GM23338 (cell line): Measurements from ENCODE around the gene SNX10. TPM values are rescaled to one million over a fixed set of nuclear protein-coding genes. Genes with fewer than 3 reads are reported as not detected.

ENCODE experiments used
- ATAC-seq: fragments of 200-7000 bp; cut with Tn5 transposase; 3 replicates; pipeline ENCODE4 v1.9.1; 2020
- DNase-seq: peaks from one replicate; pipeline ENCODE4 v3.0.0-alpha.2; 2015; ENCODE audit warnings: low spot score
- H2AFZ ChIP-seq: fragments of 200-600 bp; sonication (generic); 2 replicates; pipeline ENCODE4 v1.8.0; 2016; ENCODE audit warnings: antibody characterized with exemption, mild to moderate bottlenecking, moderate library complexity
- H3F3A ChIP-seq: fragments of 200-600 bp; sonication (generic); replicated peaks from 2 replicates; pipeline ENCODE4 v1.8.0; 2017; ENCODE audit warnings: antibody characterized with exemption, mixed run types, low read depth
- H3K27ac ChIP-seq: fragments of 200-600 bp; sonication (generic); 2 replicates; pipeline ENCODE4 v1.6.1; 2016; ENCODE audit warnings: low read depth
- H3K27me3 ChIP-seq: fragments of 200-600 bp; sonication (generic); 2 replicates; pipeline ENCODE4 v1.8.0; 2016; ENCODE audit warnings: mild to moderate bottlenecking, mixed run types, moderate library complexity; ENCODE audit not compliant: insufficient read depth
- H3K36me3 ChIP-seq: fragments of 200-600 bp; sonication (generic); 2 replicates; pipeline ENCODE4 v1.8.0; 2016; ENCODE audit warnings: mild to moderate bottlenecking; ENCODE audit not compliant: insufficient read depth
- H3K4me1 ChIP-seq: fragments of 200-600 bp; sonication (generic); 2 replicates; pipeline ENCODE4 v1.8.0; 2016; ENCODE audit warnings: mild to moderate bottlenecking, moderate library complexity; ENCODE audit not compliant: insufficient read depth
- H3K4me2 ChIP-seq: fragments of 200-600 bp; sonication (generic); 2 replicates; pipeline ENCODE4 v1.7.1; 2017; ENCODE audit warnings: mixed run types
- H3K4me3 ChIP-seq: fragments of 200-600 bp; sonication (generic); 2 replicates; pipeline ENCODE4 v1.6.1; 2016; ENCODE audit warnings: mixed run types
- H3K79me2 ChIP-seq: fragments of 200-600 bp; sonication (generic); replicated peaks from 2 replicates; pipeline ENCODE4 v1.8.0; 2017; ENCODE audit warnings: mild to moderate bottlenecking; ENCODE audit not compliant: insufficient read depth
- H3K9me2 ChIP-seq: fragments of 200-600 bp; sonication (generic); 2 replicates; pipeline ENCODE4 v1.8.0; 2017; ENCODE audit not compliant: insufficient read depth
- H4K20me1 ChIP-seq: fragments of 200-600 bp; sonication (generic); replicated peaks from 2 replicates; pipeline ENCODE4 v1.8.0; 2017; ENCODE audit warnings: mild to moderate bottlenecking; ENCODE audit not compliant: insufficient read depth
- H3K27ac Mint-ChIP-seq: 2 replicates; pipeline ENCODE4 v1.8.0; 2020; ENCODE audit warnings: inconsistent platforms, mild to moderate bottlenecking, moderate library complexity, mixed read lengths
- H3K27me3 Mint-ChIP-seq: 3 replicates; pipeline ENCODE4 v1.8.0; 2022; ENCODE audit warnings: low read depth, mild to moderate bottlenecking, moderate library complexity, mixed read lengths, inconsistent platforms; ENCODE audit not compliant: insufficient read depth, poor library complexity
- H3K36me3 Mint-ChIP-seq: 3 replicates; pipeline ENCODE4 v1.8.0; 2021; ENCODE audit warnings: low read depth, mild to moderate bottlenecking, inconsistent platforms, moderate library complexity, mixed read lengths
- H3K4me1 Mint-ChIP-seq: 3 replicates; pipeline ENCODE4 v1.8.0; 2020; ENCODE audit warnings: mild to moderate bottlenecking, inconsistent platforms, mixed read lengths
- H3K4me3 Mint-ChIP-seq: 3 replicates; pipeline ENCODE4 v1.8.0; 2021; ENCODE audit warnings: moderate library complexity, mild to moderate bottlenecking, inconsistent platforms, mixed read lengths
- H3K9me3 Mint-ChIP-seq: 3 replicates; pipeline ENCODE4 v1.8.0; 2020; ENCODE audit warnings: moderate library complexity, mild to moderate bottlenecking, inconsistent platforms, mixed read lengths
- CREB1 ChIP-seq: fragments of 250-450 bp; sonication (Bioruptor Pico); IDR thresholded peaks from 2 replicates; pipeline ENCODE4 v1.5.0; 2020; ENCODE audit warnings: low read depth, mild to moderate bottlenecking, moderate library complexity
- EZH2 ChIP-seq: fragments of 200-600 bp; sonication (generic); IDR thresholded peaks from one replicate; pipeline ENCODE4 v1.8.0; 2017; ENCODE audit warnings: antibody characterized with exemption, mild to moderate bottlenecking, low read depth; ENCODE audit not compliant: unreplicated experiment
- EZH2phosphoT487 ChIP-seq: fragments of 200-600 bp; sonication (generic); IDR thresholded peaks from one replicate; pipeline ENCODE4 v1.8.1; 2018; ENCODE audit warnings: antibody characterized with exemption; ENCODE audit not compliant: unreplicated experiment
- JUNB ChIP-seq: IDR thresholded peaks from one replicate; pipeline ENCODE4 v1.6.1; 2016; ENCODE audit warnings: antibody characterized with exemption; ENCODE audit not compliant: unreplicated experiment
- NANOG ChIP-seq: IDR thresholded peaks from 2 replicates; pipeline ENCODE4 v1.6.1; 2016; ENCODE audit warnings: antibody characterized with exemption, borderline replicate concordance
- POLR2AphosphoS5 ChIP-seq: IDR thresholded peaks from 2 replicates; pipeline ENCODE4 v1.6.1; 2016; ENCODE audit warnings: antibody characterized with exemption, low read depth
- STAT1 ChIP-seq: IDR thresholded peaks from one replicate; pipeline ENCODE4 v1.6.1; 2016; ENCODE audit warnings: antibody characterized with exemption; ENCODE audit not compliant: unreplicated experiment
- ZNF114 ChIP-seq: fragments of 250-450 bp; sonication (Bioruptor Pico); IDR thresholded peaks from 2 replicates; pipeline ENCODE4 v1.5.0; 2020; ENCODE audit warnings: mild to moderate bottlenecking, moderate library complexity
- ZNF331 ChIP-seq: fragments of 250-450 bp; sonication (Bioruptor Pico); IDR thresholded peaks from 2 replicates; pipeline ENCODE4 v1.5.0; 2020; ENCODE audit warnings: low read depth, mild to moderate bottlenecking, moderate library complexity
- polyA plus RNA-seq: library from polyadenylated mRNA; unstranded; fragments of >200 nt; fragmentation: Nextera tagmentation; extraction: Ambion mirVana; gene quantifications from 2 replicates; pipeline ENCODE4 v1.2.1, GENCODE V29; 2016
- total RNA-seq: library from RNA; depleted of rRNA; stranded (reverse); fragments of >200 nt; shearing (Covaris generic); gene quantifications from 2 replicates; pipeline ENCODE4 v1.2.3, GENCODE V29; 2014
- TF ChIP-seq, protein P1 (sequence below): fragments of 250-450 bp; sonication (Bioruptor Pico); IDR thresholded peaks from 2 replicates; pipeline ENCODE4 v1.5.0; 2020; ENCODE audit warnings: mild to moderate bottlenecking, moderate library complexity
- TF ChIP-seq, protein P2 (sequence below), 2 experiments: fragments of 200-600 bp in 1 of 2; sonication (generic) in 1 of 2; conservative IDR thresholded peaks; 2 replicates each; pipeline versions ENCODE4 v1.5.1 to v1.6.1; 2016 to 2017; ENCODE audit warnings: antibody characterized with exemption in 2 of 2, low read depth in 2 of 2, mild to moderate bottlenecking in 2 of 2, moderate library complexity in 1 of 2
- TF ChIP-seq, protein P3 (sequence below): IDR thresholded peaks from one replicate; pipeline ENCODE4 v1.6.1; 2018; ENCODE audit warnings: antibody characterized with exemption; ENCODE audit not compliant: unreplicated experiment

SNX10 gene
- total and polyA plus RNA-seq, 2 experiments from 2014 or later: 15.8 to 17.8 TPM

DNA sequence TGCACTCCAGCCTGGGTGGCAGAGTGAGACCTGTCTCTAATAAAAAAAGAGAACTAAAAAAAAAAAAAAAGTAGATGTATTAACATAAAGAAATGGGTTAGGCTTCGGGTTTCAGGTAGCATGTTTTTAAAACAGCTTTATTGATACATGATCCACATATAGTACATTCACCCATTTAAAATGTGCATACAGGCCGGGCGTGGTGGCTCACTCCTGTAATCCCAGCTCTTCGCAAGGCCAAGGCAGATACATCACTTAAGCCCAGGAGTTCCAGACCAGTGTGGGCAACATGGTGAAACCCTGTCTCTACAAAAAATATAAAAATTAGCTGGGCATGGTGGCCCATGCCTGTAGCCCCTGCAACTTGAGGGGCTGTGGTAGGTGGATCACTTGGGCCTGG lies 39.5 kb downstream of the SNX10 start:
- Histone ChIP-seq H3K27ac (no peak overlapping the region), H3K4me3 (no peak overlapping the region), H3K36me3 (no peaks in the 10 kb centered on the region), H3F3A (no peaks in the 10 kb centered on the region), H3K4me2 (no peak overlapping the region), H4K20me1 (no peaks in the 10 kb centered on the region), H3K9me2 (no peaks in the 10 kb centered on the region), H3K27me3 (no peaks in the 10 kb centered on the region), H3K79me2 (no peaks in the 10 kb centered on the region), H3K4me1 (peaks cover 6% of the 10 kb centered on the region; the same call in 1 of the 2 replicates), H2AFZ (no peak overlapping the region)
- Mint-ChIP-seq H3K27me3 (peaks cover 10% of the 10 kb centered on the region), H3K4me1 (peaks cover 16% of the 10 kb centered on the region), H3K27ac (no peak overlapping the region), H3K4me3 (no peak overlapping the region), H3K36me3 (peaks cover 10% of the 10 kb centered on the region; the same call in 1 of the 3 replicates), H3K9me3 (peaks cover 4% of the 10 kb centered on the region)
- DNase-seq: no peak
- no peak for TF ChIP-seq EZH2
- TF ChIP-seq, protein P1, sequence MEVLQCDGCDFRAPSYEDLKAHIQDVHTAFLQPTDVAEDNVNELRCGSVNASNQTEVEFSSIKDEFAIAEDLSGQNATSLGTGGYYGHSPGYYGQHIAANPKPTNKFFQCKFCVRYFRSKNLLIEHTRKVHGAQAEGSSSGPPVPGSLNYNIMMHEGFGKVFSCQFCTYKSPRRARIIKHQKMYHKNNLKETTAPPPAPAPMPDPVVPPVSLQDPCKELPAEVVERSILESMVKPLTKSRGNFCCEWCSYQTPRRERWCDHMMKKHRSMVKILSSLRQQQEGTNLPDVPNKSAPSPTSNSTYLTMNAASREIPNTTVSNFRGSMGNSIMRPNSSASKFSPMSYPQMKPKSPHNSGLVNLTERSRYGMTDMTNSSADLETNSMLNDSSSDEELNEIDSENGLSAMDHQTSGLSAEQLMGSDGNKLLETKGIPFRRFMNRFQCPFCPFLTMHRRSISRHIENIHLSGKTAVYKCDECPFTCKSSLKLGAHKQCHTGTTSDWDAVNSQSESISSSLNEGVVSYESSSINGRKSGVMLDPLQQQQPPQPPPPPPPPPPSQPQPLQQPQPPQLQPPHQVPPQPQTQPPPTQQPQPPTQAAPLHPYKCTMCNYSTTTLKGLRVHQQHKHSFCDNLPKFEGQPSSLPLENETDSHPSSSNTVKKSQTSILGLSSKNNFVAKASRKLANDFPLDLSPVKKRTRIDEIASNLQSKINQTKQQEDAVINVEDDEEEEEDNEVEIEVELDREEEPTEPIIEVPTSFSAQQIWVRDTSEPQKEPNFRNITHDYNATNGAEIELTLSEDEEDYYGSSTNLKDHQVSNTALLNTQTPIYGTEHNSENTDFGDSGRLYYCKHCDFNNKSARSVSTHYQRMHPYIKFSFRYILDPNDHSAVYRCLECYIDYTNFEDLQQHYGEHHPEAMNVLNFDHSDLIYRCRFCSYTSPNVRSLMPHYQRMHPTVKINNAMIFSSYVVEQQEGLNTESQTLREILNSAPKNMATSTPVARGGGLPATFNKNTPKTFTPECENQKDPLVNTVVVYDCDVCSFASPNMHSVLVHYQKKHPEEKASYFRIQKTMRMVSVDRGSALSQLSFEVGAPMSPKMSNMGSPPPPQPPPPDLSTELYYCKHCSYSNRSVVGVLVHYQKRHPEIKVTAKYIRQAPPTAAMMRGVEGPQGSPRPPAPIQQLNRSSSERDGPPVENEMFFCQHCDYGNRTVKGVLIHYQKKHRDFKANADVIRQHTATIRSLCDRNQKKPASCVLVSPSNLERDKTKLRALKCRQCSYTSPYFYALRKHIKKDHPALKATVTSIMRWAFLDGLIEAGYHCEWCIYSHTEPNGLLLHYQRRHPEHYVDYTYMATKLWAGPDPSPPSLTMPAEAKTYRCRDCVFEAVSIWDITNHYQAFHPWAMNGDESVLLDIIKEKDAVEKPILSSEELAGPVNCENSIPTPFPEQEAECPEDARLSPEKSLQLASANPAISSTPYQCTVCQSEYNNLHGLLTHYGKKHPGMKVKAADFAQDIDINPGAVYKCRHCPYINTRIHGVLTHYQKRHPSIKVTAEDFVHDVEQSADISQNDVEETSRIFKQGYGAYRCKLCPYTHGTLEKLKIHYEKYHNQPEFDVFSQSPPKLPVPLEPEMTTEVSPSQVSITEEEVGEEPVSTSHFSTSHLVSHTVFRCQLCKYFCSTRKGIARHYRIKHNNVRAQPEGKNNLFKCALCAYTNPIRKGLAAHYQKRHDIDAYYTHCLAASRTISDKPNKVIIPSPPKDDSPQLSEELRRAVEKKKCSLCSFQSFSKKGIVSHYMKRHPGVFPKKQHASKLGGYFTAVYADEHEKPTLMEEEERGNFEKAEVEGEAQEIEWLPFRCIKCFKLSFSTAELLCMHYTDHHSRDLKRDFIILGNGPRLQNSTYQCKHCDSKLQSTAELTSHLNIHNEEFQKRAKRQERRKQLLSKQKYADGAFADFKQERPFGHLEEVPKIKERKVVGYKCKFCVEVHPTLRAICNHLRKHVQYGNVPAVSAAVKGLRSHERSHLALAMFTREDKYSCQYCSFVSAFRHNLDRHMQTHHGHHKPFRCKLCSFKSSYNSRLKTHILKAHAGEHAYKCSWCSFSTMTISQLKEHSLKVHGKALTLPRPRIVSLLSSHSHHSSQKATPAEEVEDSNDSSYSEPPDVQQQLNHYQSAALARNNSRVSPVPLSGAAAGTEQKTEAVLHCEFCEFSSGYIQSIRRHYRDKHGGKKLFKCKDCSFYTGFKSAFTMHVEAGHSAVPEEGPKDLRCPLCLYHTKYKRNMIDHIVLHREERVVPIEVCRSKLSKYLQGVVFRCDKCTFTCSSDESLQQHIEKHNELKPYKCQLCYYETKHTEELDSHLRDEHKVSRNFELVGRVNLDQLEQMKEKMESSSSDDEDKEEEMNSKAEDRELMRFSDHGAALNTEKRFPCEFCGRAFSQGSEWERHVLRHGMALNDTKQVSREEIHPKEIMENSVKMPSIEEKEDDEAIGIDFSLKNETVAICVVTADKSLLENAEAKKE (CRISPR knock-in tag): no peak
- TF ChIP-seq, protein P2, sequence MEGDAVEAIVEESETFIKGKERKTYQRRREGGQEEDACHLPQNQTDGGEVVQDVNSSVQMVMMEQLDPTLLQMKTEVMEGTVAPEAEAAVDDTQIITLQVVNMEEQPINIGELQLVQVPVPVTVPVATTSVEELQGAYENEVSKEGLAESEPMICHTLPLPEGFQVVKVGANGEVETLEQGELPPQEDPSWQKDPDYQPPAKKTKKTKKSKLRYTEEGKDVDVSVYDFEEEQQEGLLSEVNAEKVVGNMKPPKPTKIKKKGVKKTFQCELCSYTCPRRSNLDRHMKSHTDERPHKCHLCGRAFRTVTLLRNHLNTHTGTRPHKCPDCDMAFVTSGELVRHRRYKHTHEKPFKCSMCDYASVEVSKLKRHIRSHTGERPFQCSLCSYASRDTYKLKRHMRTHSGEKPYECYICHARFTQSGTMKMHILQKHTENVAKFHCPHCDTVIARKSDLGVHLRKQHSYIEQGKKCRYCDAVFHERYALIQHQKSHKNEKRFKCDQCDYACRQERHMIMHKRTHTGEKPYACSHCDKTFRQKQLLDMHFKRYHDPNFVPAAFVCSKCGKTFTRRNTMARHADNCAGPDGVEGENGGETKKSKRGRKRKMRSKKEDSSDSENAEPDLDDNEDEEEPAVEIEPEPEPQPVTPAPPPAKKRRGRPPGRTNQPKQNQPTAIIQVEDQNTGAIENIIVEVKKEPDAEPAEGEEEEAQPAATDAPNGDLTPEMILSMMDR (conservative IDR thresholded peaks at IDR 0.05; ENCODE audit: low read depth in 2 of 2): no peak
- TF ChIP-seq, protein P3, sequence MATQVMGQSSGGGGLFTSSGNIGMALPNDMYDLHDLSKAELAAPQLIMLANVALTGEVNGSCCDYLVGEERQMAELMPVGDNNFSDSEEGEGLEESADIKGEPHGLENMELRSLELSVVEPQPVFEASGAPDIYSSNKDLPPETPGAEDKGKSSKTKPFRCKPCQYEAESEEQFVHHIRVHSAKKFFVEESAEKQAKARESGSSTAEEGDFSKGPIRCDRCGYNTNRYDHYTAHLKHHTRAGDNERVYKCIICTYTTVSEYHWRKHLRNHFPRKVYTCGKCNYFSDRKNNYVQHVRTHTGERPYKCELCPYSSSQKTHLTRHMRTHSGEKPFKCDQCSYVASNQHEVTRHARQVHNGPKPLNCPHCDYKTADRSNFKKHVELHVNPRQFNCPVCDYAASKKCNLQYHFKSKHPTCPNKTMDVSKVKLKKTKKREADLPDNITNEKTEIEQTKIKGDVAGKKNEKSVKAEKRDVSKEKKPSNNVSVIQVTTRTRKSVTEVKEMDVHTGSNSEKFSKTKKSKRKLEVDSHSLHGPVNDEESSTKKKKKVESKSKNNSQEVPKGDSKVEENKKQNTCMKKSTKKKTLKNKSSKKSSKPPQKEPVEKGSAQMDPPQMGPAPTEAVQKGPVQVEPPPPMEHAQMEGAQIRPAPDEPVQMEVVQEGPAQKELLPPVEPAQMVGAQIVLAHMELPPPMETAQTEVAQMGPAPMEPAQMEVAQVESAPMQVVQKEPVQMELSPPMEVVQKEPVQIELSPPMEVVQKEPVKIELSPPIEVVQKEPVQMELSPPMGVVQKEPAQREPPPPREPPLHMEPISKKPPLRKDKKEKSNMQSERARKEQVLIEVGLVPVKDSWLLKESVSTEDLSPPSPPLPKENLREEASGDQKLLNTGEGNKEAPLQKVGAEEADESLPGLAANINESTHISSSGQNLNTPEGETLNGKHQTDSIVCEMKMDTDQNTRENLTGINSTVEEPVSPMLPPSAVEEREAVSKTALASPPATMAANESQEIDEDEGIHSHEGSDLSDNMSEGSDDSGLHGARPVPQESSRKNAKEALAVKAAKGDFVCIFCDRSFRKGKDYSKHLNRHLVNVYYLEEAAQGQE: no peak
- no peak for TF ChIP-seq ZNF331
- TF ChIP-seq POLR2AphosphoS5: no peak
- no peak for TF ChIP-seq EZH2phosphoT487
- no peak for TF ChIP-seq ZNF114 (CRISPR knock-in tag)
- no peak for TF ChIP-seq JUNB
- TF ChIP-seq STAT1: no peak
- no peak for TF ChIP-seq NANOG
- no peak for TF ChIP-seq CREB1 (CRISPR knock-in tag)
- no peak for ATAC-seq
